SIG-M5 treated with dmso at 0.1 percent for 504 hours (cell line): ENCODE results near the gene CPS1.

ENCODE experiments used
- DNase-seq: peaks from one replicate; lab custom pipeline; 2025; ENCODE audit not compliant: unreplicated experiment; lab: John Stamatoyannopoulos, UW

CPS1 gene

GRCh38 chr2:210673117-210673516 is 116.7 kb downstream of the CPS1 start:
- no peak for DNase-seq

GRCh38 chr2:210676067-210676466 is 119.7 kb downstream of the CPS1 start:
- DNase-seq, result no peak

GRCh38 chr2:210681491-210681890 is 125.1 kb downstream of the CPS1 start:
- no peak for DNase-seq

GRCh38 chr2:210686401-210686800 is 130.0 kb downstream of the CPS1 start:
- no peak for DNase-seq

GRCh38 chr2:210687786-210688470 is 131.5 kb downstream of the CPS1 start:
- DNase-seq, result no peak

- DNase-seq, result no peak
These were observed 151.5 kb downstream of the CPS1 start for GRCh38 chr2:210707900-210708299.

- no peak for DNase-seq
These were observed 156.7 kb downstream of the CPS1 start for GRCh38 chr2:210713122-210713521.

- DNase-seq, result no peak
These were observed 159.2 kb downstream of the CPS1 start for GRCh38 chr2:210715560-210716082.

GRCh38 chr2:210718503-210718902 is 162.1 kb downstream of the CPS1 start:
- no peak for DNase-seq

- DNase-seq, result no peak
These were observed 165.7 kb downstream of the CPS1 start for GRCh38 chr2:210722092-210722491.

- no peak for DNase-seq
These were observed 171.2 kb downstream of the CPS1 start for GRCh38 chr2:210727549-210727948.
